Measurements from ENCODE around the gene TCF3.

TCF3 gene

GRCh38 chr19:1621021-1621420, 31.4 kb downstream of the TCF3 start:
- TF ChIP-seq ZNF274 (IDR thresholded peaks at IDR 0.05; ENCODE audit: low read depth, low read length): no peak

GRCh38 chr19:1620502-1620901, 31.9 kb downstream of the TCF3 start:
- no peak for TF ChIP-seq ZNF274 (IDR thresholded peaks at IDR 0.05; ENCODE audit: low read depth, low read length)
- H3K4me3 ChIP-seq (ENCODE audit: low read length): no peak overlapping the region

More at GRCh38 chr19:1621021-1621420, 31.4 kb downstream of the TCF3 start:
- H3K4me3 ChIP-seq (ENCODE audit: low read length): no peak overlapping the region

- no peak for TF ChIP-seq ZNF274 (IDR thresholded peaks at IDR 0.05; ENCODE audit: low read depth, low read length)
- no peak overlapping the region for H3K4me3 ChIP-seq (ENCODE audit: low read length)
These were observed 32.7 kb downstream of the TCF3 start for GRCh38 chr19:1619703-1620102.

- TF ChIP-seq ZNF274 (IDR thresholded peaks at IDR 0.05; ENCODE audit: low read depth, low read length): no peak
- H3K4me3 ChIP-seq (ENCODE audit: low read length): no peak overlapping the region
These were observed 33.3 kb downstream of the TCF3 start for GRCh38 chr19:1619094-1619439.

GRCh38 chr19:1618157-1619093, 34.0 kb downstream of the TCF3 start:
- no peak overlapping the region for H3K4me3 ChIP-seq (ENCODE audit: low read length)
- TF ChIP-seq ZNF274 (IDR thresholded peaks at IDR 0.05; ENCODE audit: low read depth, low read length): no peak

GRCh38 chr19:1616875-1617274, 35.5 kb downstream of the TCF3 start:
- no peak for TF ChIP-seq ZNF274 (IDR thresholded peaks at IDR 0.05; ENCODE audit: low read depth, low read length)
- no peak overlapping the region for H3K4me3 ChIP-seq (ENCODE audit: low read length)

GRCh38 chr19:1616396-1616795, 36.0 kb downstream of the TCF3 start:
- TF ChIP-seq ZNF274 (IDR thresholded peaks at IDR 0.05; ENCODE audit: low read depth, low read length): no peak

GRCh38 chr19:1615156-1615765, 37.2 kb downstream of the TCF3 start:
- no peak for TF ChIP-seq ZNF274 (IDR thresholded peaks at IDR 0.05; ENCODE audit: low read depth, low read length)
- H3K4me3 ChIP-seq (ENCODE audit: low read length): no peak overlapping the region

More at GRCh38 chr19:1616396-1616795, 36.0 kb downstream of the TCF3 start:
- H3K4me3 ChIP-seq (ENCODE audit: low read length): no peak overlapping the region

- TF ChIP-seq ZNF274 (IDR thresholded peaks at IDR 0.05; ENCODE audit: low read depth, low read length): no peak
These were observed 38.4 kb downstream of the TCF3 start for GRCh38 chr19:1613808-1614570.

GRCh38 chr19:1613146-1613545, 39.3 kb downstream of the TCF3 start:
- no peak for TF ChIP-seq ZNF274 (IDR thresholded peaks at IDR 0.05; ENCODE audit: low read depth, low read length)
- no peak overlapping the region for H3K4me3 ChIP-seq (ENCODE audit: low read length)

More at GRCh38 chr19:1613808-1614570, 38.4 kb downstream of the TCF3 start:
- H3K4me3 ChIP-seq (ENCODE audit: low read length): no peak overlapping the region

- H3K4me3 ChIP-seq (ENCODE audit: low read length): no peak overlapping the region
- no peak for TF ChIP-seq ZNF274 (IDR thresholded peaks at IDR 0.05; ENCODE audit: low read depth, low read length)
These were observed 40.0 kb downstream of the TCF3 start for GRCh38 chr19:1612114-1613086.

GRCh38 chr19:1611353-1611752, 41.1 kb downstream of the TCF3 start:
- TF ChIP-seq ZNF274 (IDR thresholded peaks at IDR 0.05; ENCODE audit: low read depth, low read length): no peak

GRCh38 chr19:1610579-1610978, 41.8 kb downstream of the TCF3 start:
- no peak for TF ChIP-seq ZNF274 (IDR thresholded peaks at IDR 0.05; ENCODE audit: low read depth, low read length)
- H3K4me3 ChIP-seq (ENCODE audit: low read length): no peak overlapping the region

More at GRCh38 chr19:1611353-1611752, 41.1 kb downstream of the TCF3 start:
- H3K4me3 ChIP-seq (ENCODE audit: low read length): no peak overlapping the region
